Activated CD8-positive, alpha-beta T cell treated with anti-CD3 and anti-CD28 coated beads for 36 hours (primary cell): Measurements from ENCODE around the gene CDKAL1. TPM values are rescaled to one million over a fixed set of nuclear protein-coding genes. Genes with fewer than 3 reads are reported as not detected.

Experiments used
- ATAC-seq: fragments of 200-7000 bp; cut with Tn5 transposase; one replicate; pipeline ENCODE4 v1.10.0; 2021; ENCODE audit warnings: mild to moderate bottlenecking, moderate library complexity
- CTCF ChIA-PET: fragments of 350-600 bp; sonication (Branson Sonifier 250); formaldehyde crosslinking; loops from one replicate; lab custom pipeline; 2021; ENCODE audit warnings: antibody characterized with exemption; lab: Charles Lee
- POLR2A ChIA-PET: fragments of 350-600 bp; sonication (Branson Sonifier 250); formaldehyde crosslinking; loops from one replicate; lab custom pipeline; 2021; ENCODE audit warnings: antibody characterized with exemption; lab: Charles Lee
- DNase-seq: peaks from one replicate; pipeline ENCODE4 v3.0.0-alpha.2; 2020
- H3K27ac Mint-ChIP-seq: one replicate; pipeline ENCODE4 v1.8.0; 2021; ENCODE audit warnings: mild to moderate bottlenecking, mixed read lengths
- H3K27me3 Mint-ChIP-seq: one replicate; pipeline ENCODE4 v1.8.0; 2021; ENCODE audit warnings: mixed read lengths
- H3K36me3 Mint-ChIP-seq: one replicate; pipeline ENCODE4 v1.8.0; 2021; ENCODE audit warnings: low read depth, mixed read lengths
- H3K4me1 Mint-ChIP-seq: one replicate; pipeline ENCODE4 v1.8.0; 2021; ENCODE audit warnings: low read depth, mixed read lengths
- H3K4me3 Mint-ChIP-seq: one replicate; pipeline ENCODE4 v1.8.0; 2021; ENCODE audit warnings: mild to moderate bottlenecking, moderate library complexity, mixed read lengths
- H3K9me3 Mint-ChIP-seq: one replicate; pipeline ENCODE4 v1.8.0; 2021; ENCODE audit warnings: mixed read lengths
- intact Hi-C: fragments of 100-400 bp; cut with micrococcal nuclease; formaldehyde crosslinking; loops from one replicate; pipeline ENCODE4 v1.10.0; 2022
- total RNA-seq, 2 experiments: library from RNA; stranded (reverse); gene quantifications; one replicate each; pipeline ENCODE4 v1.2.3, GENCODE V29; 2021
- TF ChIP-seq, protein P1 (sequence below): fragments of 200-600 bp; IDR thresholded peaks from one replicate; pipeline ENCODE4 v1.8.0; 2022; ENCODE audit warnings: antibody characterized with exemption, mild to moderate bottlenecking

Gene CDKAL1
- total RNA-seq, 2 experiments from 2014 or later = 21.6 to 23.6 TPM

GRCh38 chr6:21274851-21275250, 740.6 kb downstream of the CDKAL1 start:
- H3K4me1 Mint-ChIP-seq = no peaks in the 10 kb centered on the region
- TF ChIP-seq, protein P1, sequence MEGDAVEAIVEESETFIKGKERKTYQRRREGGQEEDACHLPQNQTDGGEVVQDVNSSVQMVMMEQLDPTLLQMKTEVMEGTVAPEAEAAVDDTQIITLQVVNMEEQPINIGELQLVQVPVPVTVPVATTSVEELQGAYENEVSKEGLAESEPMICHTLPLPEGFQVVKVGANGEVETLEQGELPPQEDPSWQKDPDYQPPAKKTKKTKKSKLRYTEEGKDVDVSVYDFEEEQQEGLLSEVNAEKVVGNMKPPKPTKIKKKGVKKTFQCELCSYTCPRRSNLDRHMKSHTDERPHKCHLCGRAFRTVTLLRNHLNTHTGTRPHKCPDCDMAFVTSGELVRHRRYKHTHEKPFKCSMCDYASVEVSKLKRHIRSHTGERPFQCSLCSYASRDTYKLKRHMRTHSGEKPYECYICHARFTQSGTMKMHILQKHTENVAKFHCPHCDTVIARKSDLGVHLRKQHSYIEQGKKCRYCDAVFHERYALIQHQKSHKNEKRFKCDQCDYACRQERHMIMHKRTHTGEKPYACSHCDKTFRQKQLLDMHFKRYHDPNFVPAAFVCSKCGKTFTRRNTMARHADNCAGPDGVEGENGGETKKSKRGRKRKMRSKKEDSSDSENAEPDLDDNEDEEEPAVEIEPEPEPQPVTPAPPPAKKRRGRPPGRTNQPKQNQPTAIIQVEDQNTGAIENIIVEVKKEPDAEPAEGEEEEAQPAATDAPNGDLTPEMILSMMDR = no peak
- no peaks in the 10 kb centered on the region for H3K36me3 Mint-ChIP-seq
- H3K27ac Mint-ChIP-seq = no peak overlapping the region
- no peak overlapping the region for H3K4me3 Mint-ChIP-seq
- intact Hi-C loops = no loop called here
- CTCF ChIA-PET = interaction anchor here (1.0 kb wide), 1 partner anchor 10 kb away, joined by 5 read pairs; no protein-coding TSS in a partner anchor
- H3K27me3 Mint-ChIP-seq = no peaks in the 10 kb centered on the region
- no peak for DNase-seq
- H3K9me3 Mint-ChIP-seq = no peaks in the 10 kb centered on the region
- no peak for ATAC-seq
- POLR2A ChIA-PET = no interaction called here

- Mint-ChIP-seq H3K27ac (no peak overlapping the region), H3K4me1 (no peaks in the 10 kb centered on the region), H3K9me3 (no peaks in the 10 kb centered on the region), H3K27me3 (no peaks in the 10 kb centered on the region), H3K36me3 (no peaks in the 10 kb centered on the region), H3K4me3 (no peak overlapping the region)
- POLR2A ChIA-PET = no interaction called here
- CTCF ChIA-PET = no interaction called here
- intact Hi-C loops = no loop called here
- ATAC-seq (no peak), DNase-seq (no peak)
- TF ChIP-seq, protein P1 = no peak
Measured at GRCh38 chr6:21277601-21278374, 743.5 kb downstream of the CDKAL1 start.

GRCh38 chr6:21278375-21278745, 744.1 kb downstream of the CDKAL1 start:
- TF ChIP-seq, protein P1 = no peak
- Mint-ChIP-seq H3K36me3 (no peaks in the 10 kb centered on the region), H3K4me1 (no peaks in the 10 kb centered on the region), H3K27me3 (no peaks in the 10 kb centered on the region), H3K27ac (no peak overlapping the region), H3K4me3 (no peak overlapping the region), H3K9me3 (no peaks in the 10 kb centered on the region)
- ChIA-PET POLR2A (no interaction called here), CTCF (no interaction called here)
- DNase-seq (no peak), ATAC-seq (no peak)
- intact Hi-C loops = no loop called here

DNA sequence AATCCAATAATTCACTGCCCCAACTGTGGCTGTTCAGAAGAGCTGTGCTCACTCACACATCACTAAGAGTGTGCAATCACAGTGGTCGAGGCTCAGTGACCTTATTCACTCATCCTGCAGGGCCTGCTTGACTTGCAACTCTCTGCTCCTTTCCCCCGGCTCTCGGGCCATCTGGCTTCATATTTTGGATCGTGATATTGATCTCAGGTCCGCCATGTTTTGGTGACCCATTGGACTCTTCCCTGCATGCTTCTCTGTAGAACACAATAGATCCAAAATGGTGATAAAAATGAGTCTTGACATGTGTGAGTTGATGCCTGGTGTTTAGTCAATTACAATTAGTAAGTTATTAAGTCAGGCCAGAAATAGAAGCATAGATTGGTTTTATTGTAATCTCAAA, 745.4 kb downstream of the CDKAL1 start:
- ChIA-PET CTCF (no interaction called here), POLR2A (no interaction called here)
- no peaks in the 10 kb centered on the region for H3K27me3 Mint-ChIP-seq
- intact Hi-C loops = no loop called here
- no peak overlapping the region for H3K4me3 Mint-ChIP-seq
- ATAC-seq (no peak), DNase-seq (no peak)
- TF ChIP-seq, protein P1 = no peak
- no peaks in the 10 kb centered on the region for H3K36me3 Mint-ChIP-seq
- no peak overlapping the region for H3K27ac Mint-ChIP-seq
- no peaks in the 10 kb centered on the region for H3K9me3 Mint-ChIP-seq
- H3K4me1 Mint-ChIP-seq = no peaks in the 10 kb centered on the region

DNA sequence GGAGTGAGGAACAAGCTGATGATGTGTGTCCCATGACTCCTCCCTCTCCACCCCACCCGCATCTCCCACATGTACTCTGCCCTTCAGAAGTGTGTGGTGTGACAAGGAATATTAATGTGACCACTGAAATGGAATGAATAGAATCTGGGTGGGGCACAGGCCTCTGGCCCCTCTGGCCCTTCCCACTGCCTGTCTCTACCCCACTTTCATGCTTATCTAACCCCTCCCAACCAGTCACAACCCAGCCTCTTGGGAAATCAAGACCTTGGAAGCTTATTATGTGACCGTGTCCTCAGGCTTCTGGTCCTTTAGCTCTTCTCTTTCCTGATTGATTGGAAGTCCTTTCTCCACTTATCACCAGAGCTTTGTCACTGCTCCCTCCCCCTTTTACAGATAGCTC, 747.1 kb downstream of the CDKAL1 start:
- ChIA-PET POLR2A (no interaction called here), CTCF (no interaction called here)
- no peak for ATAC-seq
- no peak overlapping the region for H3K4me3 Mint-ChIP-seq
- H3K27me3 Mint-ChIP-seq = peaks cover 2% of the 10 kb centered on the region
- DNase-seq = no peak
- H3K27ac Mint-ChIP-seq = no peak overlapping the region
- TF ChIP-seq, protein P1 = no peak
- H3K4me1 Mint-ChIP-seq = no peaks in the 10 kb centered on the region
- intact Hi-C loops = no loop called here
- no peaks in the 10 kb centered on the region for H3K9me3 Mint-ChIP-seq
- no peaks in the 10 kb centered on the region for H3K36me3 Mint-ChIP-seq

Other genes starting within 250 kb of the CDKAL1 start
- 10 to 100 TPM; 16.0 to 17.0 TPM for gene E2F3, start 132.6 kb upstream of the CDKAL1 start, total RNA-seq